ENCODE results near the gene VGLL4. TPM values are rescaled to one million over a fixed set of nuclear protein-coding genes. Genes with fewer than 3 reads are reported as not detected.

The VGLL4 gene
- total and polyA plus RNA-seq, 2 of the 4 experiments (the other 2 are of a cell fraction): 26.2 to 35.4 TPM

- no peaks in the 10 kb centered on the region for H4K20me1 ChIP-seq (ENCODE audit: insufficient read depth, low read length)
- H3K14ac ChIP-seq (replicated peaks; ENCODE audit: low read depth, low read length): no peak overlapping the region
- H3K4ac ChIP-seq (ENCODE audit: low read depth, low read length): no peak overlapping the region; the same call in none of the 2 replicates
- H3K9ac ChIP-seq (ENCODE audit: low read depth, low read length): no peak overlapping the region
- H3K4me1 ChIP-seq (ENCODE audit: control insufficient read depth, insufficient read depth, low read length): no peaks in the 10 kb centered on the region
- no peak overlapping the region for H4K5ac ChIP-seq (ENCODE audit: low read depth, low read length)
- ChIA-PET CTCF (interaction anchor here (0.6 to 2.1 kb wide), 3 partner anchors 142 to 271 kb away, joined by 3 to 29 read pairs (median 3); no protein-coding TSS in a partner anchor), POLR2A (ENCODE audit: unreplicated experiment) (no interaction called here)
- peak overlapping the region; percentile 77; the same call in 1 of the 2 replicates for H2BK20ac ChIP-seq (ENCODE audit: low read depth, low read length)
- in situ Hi-C loops (cut with MboI; ENCODE audit: low sequenced_read_pairs) (loop anchor here (10.0 to 25.0 kb wide), 3 partner anchors 586 to 888 kb away; no protein-coding TSS in a partner anchor), intact Hi-C loops (cut with micrococcal nuclease) (loop anchor here (5.0 kb wide), 2 partner anchors 187 to 703 kb away; no protein-coding TSS in a partner anchor), dilution Hi-C loops (cut with HindIII; ENCODE audit: low sequenced_read_pairs, unreplicated experiment) (no loop called here)
- H3K56ac ChIP-seq (ENCODE audit: extremely low read depth, insufficient read depth, low read length): no peak overlapping the region
- H2BK5ac ChIP-seq (ENCODE audit: low read depth, low read length, poor library complexity, severe bottlenecking): peak overlapping the region; percentile 23
- no peak overlapping the region for H2AK9ac ChIP-seq (replicated peaks; ENCODE audit: low read depth, low read length, poor library complexity)
- 0 out of 2 replicates have a peak overlapping the region, but pooled peaks have one; percentile 52 for H2BK120ac ChIP-seq (ENCODE audit: low read depth, low read length)
- TF ChIP-seq MAZ (IDR thresholded peaks at IDR 0.05; ENCODE audit: borderline replicate concordance, low read depth, low read length) (no peak), MXI1 (IDR thresholded peaks at IDR 0.05; ENCODE audit: borderline replicate concordance, low read depth, low read length) (no peak), POLR2A (IDR thresholded peaks at IDR 0.05; ENCODE audit: low read depth, low read length) (no peak), MAFK (IDR thresholded peaks at IDR 0.05; ENCODE audit: low read depth, low read length) (no peak), SMC3 (IDR thresholded peaks at IDR 0.05; ENCODE audit: low read depth, low read length) (no peak), RCOR1 (IDR thresholded peaks at IDR 0.05; ENCODE audit: insufficient replicate concordance, low read length) (no peak), BHLHE40 (IDR thresholded peaks at IDR 0.05; ENCODE audit: low read depth, low read length) (no peak), NFE2L2 (IDR thresholded peaks at IDR 0.05; ENCODE audit: low read depth, low read length) (no peak), RFX5 (IDR thresholded peaks at IDR 0.05; ENCODE audit: low read depth, low read length) (no peak), CHD1 (IDR thresholded peaks at IDR 0.05; ENCODE audit: low read depth, low read length) (no peak), CTCF (conservative IDR thresholded peaks at IDR 0.05; ENCODE audit: low read depth, low read length) (no peak), RAD21 (IDR thresholded peaks at IDR 0.05; ENCODE audit: low read length) (no peak), CEBPB (IDR thresholded peaks at IDR 0.05; ENCODE audit: low read depth, low read length) (no peak)
- TF ChIP-seq, protein P1, sequence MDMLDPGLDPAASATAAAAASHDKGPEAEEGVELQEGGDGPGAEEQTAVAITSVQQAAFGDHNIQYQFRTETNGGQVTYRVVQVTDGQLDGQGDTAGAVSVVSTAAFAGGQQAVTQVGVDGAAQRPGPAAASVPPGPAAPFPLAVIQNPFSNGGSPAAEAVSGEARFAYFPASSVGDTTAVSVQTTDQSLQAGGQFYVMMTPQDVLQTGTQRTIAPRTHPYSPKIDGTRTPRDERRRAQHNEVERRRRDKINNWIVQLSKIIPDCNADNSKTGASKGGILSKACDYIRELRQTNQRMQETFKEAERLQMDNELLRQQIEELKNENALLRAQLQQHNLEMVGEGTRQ (IDR thresholded peaks at IDR 0.05; ENCODE audit: low read depth, low read length): no peak
- H2AK5ac ChIP-seq (ENCODE audit: low read depth, low read length): no peak overlapping the region
- no TSS peak for BruUV-seq (replicated peaks)
- no peak overlapping the region for H2AFZ ChIP-seq (replicated peaks; ENCODE audit: low read length, poor library complexity)
- WGBS, 2 experiments (ENCODE audit: extremely low coverage in 2 of 2, insufficient read length in 1 of 2): no CpG with 5 or more reads among the region's 3 CpGs
- no peak overlapping the region for H3K4me2 ChIP-seq (ENCODE audit: low read depth, low read length)
- H3K9me3 ChIP-seq (ENCODE audit: control insufficient read depth, insufficient read depth, low read length): no peaks in the 10 kb centered on the region
- H3K9me1 ChIP-seq (ENCODE audit: insufficient read depth, low read length): peaks cover 4% of the 10 kb centered on the region; the same call in 1 of the 2 replicates
- no peak overlapping the region for H4K8ac ChIP-seq (ENCODE audit: low read depth in 2 of 2, low read length in 2 of 2)
- no peak overlapping the region for H3K27ac ChIP-seq (ENCODE audit: insufficient read depth, low read length)
- no peak for ATAC-seq (ENCODE audit: low read depth)
- no peak overlapping the region for H3K23ac ChIP-seq (ENCODE audit: low read depth, low read length)
- H3K4me3 ChIP-seq (ENCODE audit: insufficient read depth, low read depth, low read length): no peak overlapping the region
- H3K36me3 ChIP-seq (ENCODE audit: control insufficient read depth, insufficient read depth, low read length): no peaks in the 10 kb centered on the region
- no peaks in the 10 kb centered on the region for H3K27me3 ChIP-seq (ENCODE audit: control insufficient read depth, insufficient read depth, low read length)
- DNase-seq: no peak
- peaks cover 12 to 23% of the 10 kb centered on the region in 2 experiments; a peak in 2 of 4 replicates for H3K79me1 ChIP-seq (ENCODE audit: low read depth in 1 of 2, low read length in 2 of 2)
- no peak overlapping the region; the same call in 2 of the 3 replicates for H2BK15ac ChIP-seq (ENCODE audit: low read depth, low read length)
- H4K91ac ChIP-seq (ENCODE audit: insufficient read depth, low read depth, low read length): no peak overlapping the region
- H3K18ac ChIP-seq (ENCODE audit: low read depth, low read length): peak overlapping the region; percentile 70; the same call in 1 of the 2 replicates
These were observed 6.7 kb upstream of the VGLL4 start for GRCh38 chr3:11650391-11650790.

Data from IMR-90 (cell line).